HG03520 (cell line): Measurements from ENCODE around the gene ETV6.
A peak's percentile ranks its signal among the peaks of the same experiment; 100 is the strongest.

Experiments used
- ATAC-seq: cut with Tn5 transposase; IDR thresholded peaks from one replicate; pipeline ENCODE4 v1.9.1; 2021; ENCODE audit warnings: mild to moderate bottlenecking, moderate library complexity; ENCODE audit not compliant: unreplicated experiment

ETV6 gene

DNA sequence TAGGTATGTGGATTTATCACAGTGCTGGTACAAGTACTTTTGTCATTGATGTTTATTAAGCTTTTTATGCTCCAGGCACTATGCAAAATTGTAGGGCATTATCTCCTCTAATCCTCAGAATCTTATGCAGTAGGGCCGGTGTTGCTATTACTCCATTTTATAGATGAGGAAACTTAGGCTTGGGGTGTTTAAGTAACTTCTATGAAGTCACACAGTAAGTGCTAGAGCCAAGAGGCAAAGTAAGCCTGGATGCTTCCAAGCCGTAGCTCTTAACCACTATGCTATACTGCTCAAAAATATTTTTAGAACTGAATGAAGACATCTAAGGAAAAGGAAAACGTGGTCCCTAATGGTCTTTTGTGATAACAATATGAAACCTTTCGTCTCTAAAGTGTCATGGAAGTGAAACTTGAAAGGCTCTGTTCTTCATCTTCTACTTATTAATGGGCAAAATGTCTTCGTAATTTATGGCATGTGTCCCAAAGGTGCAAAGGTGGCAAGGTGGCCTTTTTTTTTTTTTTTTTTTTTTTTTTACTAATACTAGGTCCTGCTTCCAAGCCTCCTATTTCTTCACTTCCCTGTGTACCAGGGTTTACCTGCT, 85.2 kb downstream of the ETV6 start:
- no peak for ATAC-seq

DNA sequence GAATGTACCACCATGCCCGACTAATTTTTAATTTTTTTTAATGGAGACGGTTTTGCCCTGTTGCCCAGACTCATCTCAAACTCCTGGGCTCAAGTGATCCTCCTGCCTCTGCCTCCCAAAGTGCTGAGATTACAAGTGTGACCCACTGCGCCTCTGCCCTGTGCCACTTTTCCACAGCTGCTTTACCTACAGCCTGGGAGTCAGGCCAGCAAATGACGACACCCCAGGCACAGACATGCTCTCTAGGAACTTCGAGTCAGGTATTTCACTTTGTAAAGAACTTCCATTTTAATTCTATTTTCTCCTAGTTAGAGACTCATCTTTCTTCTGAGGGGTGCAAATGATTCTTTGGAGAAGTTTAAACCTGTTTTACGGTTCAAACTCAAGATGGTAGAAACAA, 89.0 kb downstream of the ETV6 start:
- ATAC-seq = no peak

GRCh38 chr12:11739980-11740577, 90.6 kb downstream of the ETV6 start:
- ATAC-seq = no peak

- no peak for ATAC-seq
Measured at GRCh38 chr12:11741434-11742092, 92.1 kb downstream of the ETV6 start.

DNA sequence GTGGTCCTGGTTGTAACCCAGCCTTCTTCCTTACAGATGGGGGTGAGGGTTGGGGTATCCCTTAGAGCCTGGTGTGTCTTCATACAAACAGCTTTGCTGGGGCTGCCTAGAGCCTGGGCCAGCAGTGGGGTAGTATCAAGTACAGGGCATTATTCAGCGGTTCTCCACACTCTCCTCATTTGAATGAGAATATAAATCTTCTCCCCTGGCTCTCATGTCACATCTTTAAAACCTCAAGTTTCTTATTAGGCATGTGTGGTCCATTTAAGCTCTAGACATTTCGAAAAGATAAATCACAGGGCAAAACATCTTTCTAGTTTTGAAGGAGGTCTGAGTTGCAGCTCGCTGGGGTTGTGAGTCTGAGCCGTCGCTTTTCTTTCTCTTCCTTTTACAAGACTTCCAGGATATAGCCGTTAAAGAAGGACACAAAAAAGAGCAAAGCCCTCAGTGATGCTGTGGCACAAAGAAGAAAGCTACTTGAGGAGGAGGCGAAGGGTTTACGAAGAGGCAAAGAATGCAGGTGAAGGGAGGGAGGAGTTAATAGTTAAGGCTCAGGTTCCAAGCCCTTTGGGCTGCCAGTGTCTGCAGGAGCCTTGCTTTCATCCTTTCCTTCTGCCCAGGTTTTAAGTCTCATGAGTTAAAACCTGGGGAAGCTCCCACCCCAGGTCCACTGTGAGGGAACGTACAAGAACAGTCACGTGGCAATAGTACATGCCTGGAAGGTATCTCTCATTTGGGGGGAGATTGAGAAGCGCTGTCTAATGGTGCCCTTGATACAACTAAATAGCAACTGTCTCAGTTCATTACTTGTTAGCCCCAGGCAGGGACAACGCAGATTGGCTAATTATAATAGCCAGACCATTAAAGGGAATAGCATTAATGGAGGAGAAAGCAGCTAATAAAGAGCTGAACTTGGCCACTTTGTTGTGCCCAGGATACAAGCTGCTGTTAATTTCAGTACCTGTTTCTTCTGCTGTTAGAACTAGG, 94.2 kb downstream of the ETV6 start:
- ATAC-seq = no peak

DNA sequence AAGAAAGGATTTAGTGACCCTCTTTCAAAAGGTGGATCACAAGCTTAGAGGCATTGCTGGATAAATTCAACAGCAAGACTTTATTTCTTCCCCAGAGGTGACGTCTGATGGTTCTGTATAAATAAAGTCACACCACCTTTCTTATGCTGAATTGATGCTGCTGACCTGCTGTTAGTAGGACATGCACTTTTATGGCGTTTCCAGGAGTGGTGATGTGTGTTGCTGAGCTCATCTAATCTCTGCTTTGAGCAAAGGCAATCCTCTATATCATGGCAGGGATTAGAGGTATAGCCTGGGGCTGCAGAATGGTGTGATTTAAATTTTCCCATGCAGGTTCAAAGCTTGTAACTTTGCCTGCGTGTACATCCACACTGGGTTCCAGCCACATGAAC, 94.9 kb downstream of the ETV6 start:
- no peak for ATAC-seq

DNA sequence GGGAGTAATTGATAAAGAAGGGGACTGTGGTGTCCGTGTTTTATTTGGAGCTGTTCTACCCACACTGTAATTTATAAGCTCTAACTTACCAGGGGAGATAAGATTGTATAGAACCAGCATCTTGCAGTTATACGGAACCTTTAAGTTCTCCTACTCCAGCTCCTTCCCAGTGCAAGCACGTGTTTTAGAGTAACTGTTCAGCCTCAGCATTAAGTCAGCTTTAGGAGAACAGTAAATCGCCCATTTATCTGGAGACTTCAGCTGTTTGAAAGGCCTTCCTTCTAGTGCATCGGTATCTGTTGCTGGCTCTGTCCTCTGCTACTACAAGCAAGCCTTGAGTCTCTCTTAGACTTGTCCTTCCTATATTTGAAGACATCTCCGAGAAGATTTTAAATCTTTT, 95.6 kb downstream of the ETV6 start:
- no peak for ATAC-seq

DNA sequence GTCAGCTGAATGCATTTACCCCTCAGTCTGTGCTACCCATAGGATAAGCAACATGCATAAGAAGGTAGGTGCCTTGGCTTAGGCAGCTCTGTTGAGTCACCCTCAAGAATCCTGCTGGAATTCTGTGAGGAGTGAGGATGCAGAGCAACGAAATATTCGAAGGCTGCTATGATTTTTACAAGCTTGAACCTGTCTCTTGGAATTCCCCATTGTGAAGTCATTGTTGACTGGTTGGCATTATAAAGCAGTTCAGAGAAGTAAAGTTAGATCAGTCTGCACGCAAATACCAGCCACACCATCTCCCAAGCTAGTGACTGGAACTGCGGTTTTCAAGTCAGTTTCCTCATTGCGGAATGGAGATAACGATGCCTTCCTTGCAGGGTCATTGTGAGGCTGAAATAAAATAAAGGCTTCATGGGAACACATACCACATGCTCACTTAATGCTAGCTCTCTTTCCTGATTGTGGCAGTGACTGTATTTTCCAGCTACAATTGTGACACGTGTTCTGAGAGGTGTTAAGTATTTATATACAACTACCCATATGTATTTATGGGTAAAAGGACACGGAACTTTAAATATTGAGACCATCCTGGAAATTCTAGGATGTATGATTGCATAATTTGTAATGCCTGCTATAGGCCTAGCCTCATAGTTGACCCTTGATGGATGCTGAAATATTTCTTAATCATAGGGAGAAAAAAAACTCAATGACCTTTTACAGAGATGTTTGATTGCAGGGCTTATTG, 96.7 kb downstream of the ETV6 start:
- no peak for ATAC-seq

GRCh38 chr12:11746940-11747716, 97.7 kb downstream of the ETV6 start:
- ATAC-seq = no peak

DNA sequence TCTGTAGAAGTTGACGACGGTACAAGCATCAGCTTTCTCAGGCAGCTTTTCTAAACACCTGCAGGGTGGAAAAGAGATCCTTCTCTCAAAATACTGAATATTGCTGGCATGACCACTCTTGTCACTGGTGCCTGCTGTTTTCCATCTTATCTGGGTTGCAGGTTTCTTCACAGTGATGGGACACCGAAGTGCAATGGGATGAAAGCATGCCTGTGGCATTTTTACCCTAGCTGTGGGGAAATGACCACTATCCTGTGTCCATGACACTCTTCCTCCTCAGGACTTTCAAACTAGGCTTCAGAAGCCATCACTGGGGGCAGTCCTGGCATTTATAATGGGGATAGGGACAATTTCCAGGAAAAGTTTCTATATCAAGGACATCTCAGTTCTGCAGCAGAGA, 98.5 kb downstream of the ETV6 start:
- no peak for ATAC-seq

DNA sequence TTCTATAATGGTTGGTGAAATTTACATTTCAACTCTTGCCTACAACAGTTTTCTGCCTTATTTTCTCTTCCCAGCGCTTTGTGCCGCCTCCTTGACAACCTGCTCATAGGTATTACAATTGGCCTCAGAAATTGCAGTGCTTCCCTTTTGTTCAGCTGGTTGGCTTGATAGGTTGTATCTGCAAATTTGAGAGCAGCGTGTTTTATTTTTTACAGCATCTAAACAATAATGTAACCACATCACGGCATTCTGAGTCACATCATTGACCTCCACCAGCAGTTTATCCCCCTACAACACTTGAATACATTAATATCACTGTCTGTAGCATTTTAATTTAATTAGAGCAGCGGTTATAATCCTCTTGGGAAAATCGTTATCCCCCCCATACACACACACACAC, 99.4 kb downstream of the ETV6 start:
- no peak for ATAC-seq

DNA sequence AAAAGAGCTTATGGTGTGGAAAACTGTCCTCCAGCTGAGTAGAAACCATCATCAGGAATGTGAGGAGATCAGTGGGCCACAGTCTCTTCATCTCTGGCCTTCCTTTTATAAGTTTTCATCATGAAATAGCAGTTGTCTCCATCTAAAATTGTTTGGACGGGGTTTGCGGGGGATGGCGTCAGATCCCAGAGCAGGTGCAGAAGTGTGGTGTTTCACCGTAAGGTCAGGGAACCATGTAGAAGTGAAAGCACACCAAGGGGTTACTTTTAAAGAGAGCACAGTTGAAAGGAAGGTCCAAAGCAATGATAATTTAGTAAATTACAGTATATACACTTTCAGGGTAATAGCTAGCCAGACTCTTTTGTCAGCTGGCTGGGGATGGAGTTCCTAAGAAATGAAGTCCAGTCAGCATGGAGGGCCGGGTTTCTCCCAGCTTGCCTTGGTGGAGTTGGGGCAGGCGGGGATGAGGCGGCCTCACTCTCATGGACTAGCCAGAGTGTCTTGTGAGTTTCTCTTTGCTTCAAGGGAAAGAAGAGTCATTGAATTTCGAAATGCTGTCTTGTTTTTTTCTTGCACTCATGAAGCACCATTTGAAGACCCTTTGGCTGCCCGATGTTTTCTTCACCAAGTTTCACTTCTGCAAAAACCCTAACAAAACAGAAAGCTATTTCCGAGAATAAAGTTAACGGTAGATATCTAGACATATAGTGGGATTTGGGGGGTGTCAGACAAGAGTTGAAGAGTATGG, 100.6 kb downstream of the ETV6 start:
- peak; percentile 43 for ATAC-seq

DNA sequence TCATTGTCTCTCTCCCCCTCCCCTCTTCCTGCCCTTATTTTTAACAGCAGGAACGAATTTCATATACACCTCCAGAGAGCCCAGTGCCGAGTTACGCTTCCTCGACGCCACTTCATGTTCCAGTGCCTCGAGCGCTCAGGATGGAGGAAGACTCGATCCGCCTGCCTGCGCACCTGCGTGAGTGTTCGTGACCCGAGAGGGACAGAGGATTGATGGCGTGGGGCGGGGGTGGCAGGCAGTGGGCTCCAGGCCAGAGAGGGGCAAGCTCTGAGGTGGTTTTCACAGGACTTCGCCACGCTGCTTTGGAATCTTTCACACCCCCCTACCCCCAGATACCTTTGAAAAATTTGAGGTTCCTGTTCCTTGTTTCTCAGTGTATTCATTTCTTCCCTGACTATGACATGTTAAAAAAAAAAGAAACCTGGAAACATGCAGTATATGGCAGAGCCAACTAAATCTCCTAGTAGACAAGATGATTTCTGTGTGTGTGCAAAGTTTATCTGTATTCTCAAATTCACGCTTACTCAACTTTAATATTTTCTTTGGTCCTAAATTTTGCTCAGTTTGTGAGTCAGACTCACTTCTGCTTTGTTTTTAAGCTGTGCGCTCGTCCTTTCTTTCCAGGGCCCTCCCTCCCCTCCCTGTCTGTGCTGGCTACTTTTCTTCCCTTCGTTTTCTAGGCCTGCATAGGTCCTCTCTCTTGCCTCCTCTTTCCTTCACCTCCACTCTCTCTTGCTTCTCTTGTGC, 103.1 kb downstream of the ETV6 start:
- ATAC-seq = no peak

GRCh38 chr12:11753150-11753499, 103.7 kb downstream of the ETV6 start:
- no peak for ATAC-seq

GRCh38 chr12:11753826-11754225, 104.4 kb downstream of the ETV6 start:
- ATAC-seq = no peak

- no peak for ATAC-seq
Measured at GRCh38 chr12:11754256-11754655, 104.8 kb downstream of the ETV6 start.

GRCh38 chr12:11755302-11755930, 105.9 kb downstream of the ETV6 start:
- ATAC-seq = no peak

GRCh38 chr12:11756022-11756421, 106.5 kb downstream of the ETV6 start:
- no peak for ATAC-seq
